ENCODE measurements around the gene SLC17A7.

SLC17A7 gene

DNA sequence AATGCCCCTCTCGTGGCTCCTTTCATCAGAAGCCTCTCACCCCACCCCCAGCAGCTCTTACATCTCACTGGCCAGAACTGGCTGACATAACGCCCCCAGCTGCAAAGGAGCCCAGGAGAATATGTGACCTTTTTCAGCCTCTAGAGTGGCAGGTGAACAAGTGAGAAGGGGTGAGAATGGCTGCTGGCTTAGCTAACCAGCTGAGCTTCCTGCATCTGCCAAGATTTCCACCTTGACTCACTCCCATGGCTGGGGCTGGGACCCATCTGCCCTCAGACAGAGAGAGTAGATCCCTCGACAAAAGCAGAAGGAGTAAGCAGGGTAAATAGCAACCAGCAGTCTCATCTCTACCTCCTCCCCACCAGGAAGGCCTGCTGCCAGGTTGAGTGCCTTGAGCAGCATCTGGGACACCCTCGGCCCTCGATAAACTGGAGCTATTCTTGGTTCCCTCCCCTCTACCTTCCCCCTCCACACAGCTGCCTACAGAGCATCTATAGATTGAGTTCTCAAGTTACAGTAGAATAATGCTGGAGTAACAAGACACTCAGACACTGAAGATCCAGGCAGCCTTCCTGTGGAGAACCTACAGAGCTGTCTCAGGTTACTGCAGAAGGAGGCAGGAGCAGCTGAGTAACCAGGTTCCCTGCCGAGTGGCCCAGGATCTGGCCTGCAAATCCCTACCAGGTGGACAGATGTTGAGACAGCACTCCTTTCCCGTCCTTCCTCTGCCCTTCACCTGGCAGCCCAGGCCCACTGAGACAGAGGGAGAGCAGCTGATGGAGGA is 37.7 kb downstream of the SLC17A7 start (continued):
- TF ChIP-seq, protein P1, sequence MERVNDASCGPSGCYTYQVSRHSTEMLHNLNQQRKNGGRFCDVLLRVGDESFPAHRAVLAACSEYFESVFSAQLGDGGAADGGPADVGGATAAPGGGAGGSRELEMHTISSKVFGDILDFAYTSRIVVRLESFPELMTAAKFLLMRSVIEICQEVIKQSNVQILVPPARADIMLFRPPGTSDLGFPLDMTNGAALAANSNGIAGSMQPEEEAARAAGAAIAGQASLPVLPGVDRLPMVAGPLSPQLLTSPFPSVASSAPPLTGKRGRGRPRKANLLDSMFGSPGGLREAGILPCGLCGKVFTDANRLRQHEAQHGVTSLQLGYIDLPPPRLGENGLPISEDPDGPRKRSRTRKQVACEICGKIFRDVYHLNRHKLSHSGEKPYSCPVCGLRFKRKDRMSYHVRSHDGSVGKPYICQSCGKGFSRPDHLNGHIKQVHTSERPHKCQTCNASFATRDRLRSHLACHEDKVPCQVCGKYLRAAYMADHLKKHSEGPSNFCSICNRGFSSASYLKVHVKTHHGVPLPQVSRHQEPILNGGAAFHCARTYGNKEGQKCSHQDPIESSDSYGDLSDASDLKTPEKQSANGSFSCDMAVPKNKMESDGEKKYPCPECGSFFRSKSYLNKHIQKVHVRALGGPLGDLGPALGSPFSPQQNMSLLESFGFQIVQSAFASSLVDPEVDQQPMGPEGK (CRISPR knock-in tag; IDR thresholded peaks at IDR 0.05; ENCODE audit: borderline replicate concordance): no peak
- TF ChIP-seq OSR1 (CRISPR knock-in tag; IDR thresholded peaks at IDR 0.05): no peak
- TF ChIP-seq ZNF8 (CRISPR knock-in tag; IDR thresholded peaks at IDR 0.05): no peak
- TF ChIP-seq TOX (CRISPR knock-in tag; IDR thresholded peaks at IDR 0.05; ENCODE audit: borderline replicate concordance): no peak
- TF ChIP-seq ARNTL (CRISPR knock-in tag; IDR thresholded peaks at IDR 0.05; ENCODE audit: borderline replicate concordance, low read depth): no peak

DNA sequence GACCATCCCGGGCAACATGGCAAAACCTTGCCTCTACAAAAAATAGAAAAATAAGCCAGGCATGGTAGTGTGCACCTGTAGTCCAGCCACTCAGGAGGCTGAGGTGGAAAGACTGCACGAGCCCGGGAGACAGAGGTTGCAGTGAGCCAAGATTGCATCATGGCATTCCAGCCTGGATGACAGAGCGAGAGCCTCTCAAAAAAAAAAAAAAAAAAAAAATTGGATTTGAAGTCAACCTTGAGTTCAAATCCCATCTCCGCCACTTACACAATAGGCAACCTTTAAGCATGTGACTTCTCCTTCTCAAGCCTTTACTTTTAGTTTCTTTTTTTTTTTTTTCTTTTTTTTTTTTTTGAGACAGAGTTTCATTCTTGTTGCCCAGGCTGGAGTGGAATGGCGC is 41.3 kb downstream of the SLC17A7 start:
- TF ChIP-seq, protein P2, sequence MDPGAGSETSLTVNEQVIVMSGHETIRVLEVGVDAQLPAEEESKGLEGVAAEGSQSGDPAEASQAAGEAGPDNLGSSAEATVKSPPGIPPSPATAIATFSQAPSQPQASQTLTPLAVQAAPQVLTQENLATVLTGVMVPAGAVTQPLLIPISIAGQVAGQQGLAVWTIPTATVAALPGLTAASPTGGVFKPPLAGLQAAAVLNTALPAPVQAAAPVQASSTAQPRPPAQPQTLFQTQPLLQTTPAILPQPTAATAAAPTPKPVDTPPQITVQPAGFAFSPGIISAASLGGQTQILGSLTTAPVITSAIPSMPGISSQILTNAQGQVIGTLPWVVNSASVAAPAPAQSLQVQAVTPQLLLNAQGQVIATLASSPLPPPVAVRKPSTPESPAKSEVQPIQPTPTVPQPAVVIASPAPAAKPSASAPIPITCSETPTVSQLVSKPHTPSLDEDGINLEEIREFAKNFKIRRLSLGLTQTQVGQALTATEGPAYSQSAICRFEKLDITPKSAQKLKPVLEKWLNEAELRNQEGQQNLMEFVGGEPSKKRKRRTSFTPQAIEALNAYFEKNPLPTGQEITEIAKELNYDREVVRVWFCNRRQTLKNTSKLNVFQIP (CRISPR knock-in tag; IDR thresholded peaks at IDR 0.05; ENCODE audit: borderline replicate concordance, low read depth): no peak
- TF ChIP-seq, protein P3, sequence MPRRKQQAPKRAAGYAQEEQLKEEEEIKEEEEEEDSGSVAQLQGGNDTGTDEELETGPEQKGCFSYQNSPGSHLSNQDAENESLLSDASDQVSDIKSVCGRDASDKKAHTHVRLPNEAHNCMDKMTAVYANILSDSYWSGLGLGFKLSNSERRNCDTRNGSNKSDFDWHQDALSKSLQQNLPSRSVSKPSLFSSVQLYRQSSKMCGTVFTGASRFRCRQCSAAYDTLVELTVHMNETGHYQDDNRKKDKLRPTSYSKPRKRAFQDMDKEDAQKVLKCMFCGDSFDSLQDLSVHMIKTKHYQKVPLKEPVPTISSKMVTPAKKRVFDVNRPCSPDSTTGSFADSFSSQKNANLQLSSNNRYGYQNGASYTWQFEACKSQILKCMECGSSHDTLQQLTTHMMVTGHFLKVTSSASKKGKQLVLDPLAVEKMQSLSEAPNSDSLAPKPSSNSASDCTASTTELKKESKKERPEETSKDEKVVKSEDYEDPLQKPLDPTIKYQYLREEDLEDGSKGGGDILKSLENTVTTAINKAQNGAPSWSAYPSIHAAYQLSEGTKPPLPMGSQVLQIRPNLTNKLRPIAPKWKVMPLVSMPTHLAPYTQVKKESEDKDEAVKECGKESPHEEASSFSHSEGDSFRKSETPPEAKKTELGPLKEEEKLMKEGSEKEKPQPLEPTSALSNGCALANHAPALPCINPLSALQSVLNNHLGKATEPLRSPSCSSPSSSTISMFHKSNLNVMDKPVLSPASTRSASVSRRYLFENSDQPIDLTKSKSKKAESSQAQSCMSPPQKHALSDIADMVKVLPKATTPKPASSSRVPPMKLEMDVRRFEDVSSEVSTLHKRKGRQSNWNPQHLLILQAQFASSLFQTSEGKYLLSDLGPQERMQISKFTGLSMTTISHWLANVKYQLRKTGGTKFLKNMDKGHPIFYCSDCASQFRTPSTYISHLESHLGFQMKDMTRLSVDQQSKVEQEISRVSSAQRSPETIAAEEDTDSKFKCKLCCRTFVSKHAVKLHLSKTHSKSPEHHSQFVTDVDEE (CRISPR knock-in tag; IDR thresholded peaks at IDR 0.05): no peak
- TF ChIP-seq RARB (CRISPR knock-in tag; IDR thresholded peaks at IDR 0.05): no peak
- ATAC-seq: no peak

DNA sequence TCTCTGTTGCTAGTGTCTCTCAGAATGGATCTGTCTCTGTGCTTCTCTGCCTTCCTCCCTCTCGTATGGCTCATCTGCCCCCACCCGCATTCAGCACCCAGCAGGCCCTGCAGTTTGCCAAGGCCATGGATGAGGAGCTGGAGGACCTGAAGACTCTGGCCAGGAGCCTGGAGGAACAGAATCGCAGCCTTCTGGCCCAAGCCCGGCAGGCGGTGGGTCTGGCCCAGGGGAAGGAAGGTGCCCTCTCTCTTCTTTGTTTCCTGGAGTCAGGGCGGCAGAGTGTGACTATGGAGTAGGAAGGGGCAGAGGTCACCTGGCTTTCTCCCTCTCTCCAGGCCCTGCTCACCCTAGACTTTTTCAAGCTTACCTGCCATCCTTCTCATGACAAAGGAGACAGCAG is 42.4 kb downstream of the SLC17A7 start:
- ATAC-seq: no peak
- TF ChIP-seq SNAI2 (CRISPR knock-in tag; IDR thresholded peaks at IDR 0.05): no peak
- TF ChIP-seq ESRRG (CRISPR knock-in tag; IDR thresholded peaks at IDR 0.05): no peak
- TF ChIP-seq ISL1 (CRISPR knock-in tag; IDR thresholded peaks at IDR 0.05): no peak
- no peak for TF ChIP-seq ZNF565 (CRISPR knock-in tag; conservative IDR thresholded peaks at IDR 0.05; ENCODE audit: low read depth)
- no peak for TF ChIP-seq ZFP30 (CRISPR knock-in tag; IDR thresholded peaks at IDR 0.05)
- no peak for TF ChIP-seq CSDC2 (CRISPR knock-in tag; IDR thresholded peaks at IDR 0.05)
- TF ChIP-seq ARNTL (CRISPR knock-in tag; IDR thresholded peaks at IDR 0.05; ENCODE audit: borderline replicate concordance, low read depth): no peak
- TF ChIP-seq, protein P1 (CRISPR knock-in tag; IDR thresholded peaks at IDR 0.05; ENCODE audit: borderline replicate concordance): no peak
- TF ChIP-seq, protein P3 (CRISPR knock-in tag; IDR thresholded peaks at IDR 0.05): no peak
- TF ChIP-seq, protein P4, sequence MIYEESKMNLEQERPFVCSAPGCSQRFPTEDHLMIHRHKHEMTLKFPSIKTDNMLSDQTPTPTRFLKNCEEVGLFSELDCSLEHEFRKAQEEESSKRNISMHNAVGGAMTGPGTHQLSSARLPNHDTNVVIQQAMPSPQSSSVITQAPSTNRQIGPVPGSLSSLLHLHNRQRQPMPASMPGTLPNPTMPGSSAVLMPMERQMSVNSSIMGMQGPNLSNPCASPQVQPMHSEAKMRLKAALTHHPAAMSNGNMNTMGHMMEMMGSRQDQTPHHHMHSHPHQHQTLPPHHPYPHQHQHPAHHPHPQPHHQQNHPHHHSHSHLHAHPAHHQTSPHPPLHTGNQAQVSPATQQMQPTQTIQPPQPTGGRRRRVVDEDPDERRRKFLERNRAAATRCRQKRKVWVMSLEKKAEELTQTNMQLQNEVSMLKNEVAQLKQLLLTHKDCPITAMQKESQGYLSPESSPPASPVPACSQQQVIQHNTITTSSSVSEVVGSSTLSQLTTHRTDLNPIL (CRISPR knock-in tag; IDR thresholded peaks at IDR 0.05; ENCODE audit: low read depth): no peak
- TF ChIP-seq PPARA (CRISPR knock-in tag; IDR thresholded peaks at IDR 0.05; ENCODE audit: borderline replicate concordance): no peak
